Smooth muscle cell (in vitro differentiated cells): Measurements from ENCODE around the gene LCE4A. TPM values are rescaled to one million over a fixed set of nuclear protein-coding genes. Genes with fewer than 3 reads are reported as not detected.
"Not testable (repeated sequence)": the region's sequence is repeated elsewhere in the genome, so short reads cannot be mapped to it uniquely, and the experiment has no call there.

Source experiments
- DNase-seq: peaks from one replicate; lab custom pipeline; 2025; ENCODE audit not compliant: unreplicated experiment; lab: John Stamatoyannopoulos, UW
- H2AFZ ChIP-seq: fragments of 200-600 bp; sonication (generic); 2 replicates; pipeline ENCODE4 v1.6.0; 2016; ENCODE audit warnings: antibody characterized with exemption, low read depth, mild to moderate bottlenecking
- H3F3A ChIP-seq: fragments of 200-600 bp; sonication (generic); 2 replicates; pipeline ENCODE4 v1.6.0; 2017; ENCODE audit warnings: antibody characterized with exemption, low read depth
- H3K27ac ChIP-seq: fragments of 200-600 bp; sonication (generic); 2 replicates; pipeline ENCODE4 v1.5.1; 2016; ENCODE audit warnings: low read depth, mild to moderate bottlenecking
- H3K27me3 ChIP-seq: fragments of 200-600 bp; sonication (generic); 2 replicates; pipeline ENCODE4 v1.6.1; 2016; ENCODE audit warnings: low read depth, mild to moderate bottlenecking
- H3K36me3 ChIP-seq: fragments of 200-600 bp; sonication (generic); 2 replicates; pipeline ENCODE4 v1.5.1; 2016; ENCODE audit warnings: low read depth
- H3K4me1 ChIP-seq: fragments of 200-600 bp; sonication (generic); 2 replicates; pipeline ENCODE4 v1.5.1; 2016; ENCODE audit warnings: low read depth
- H3K4me2 ChIP-seq: fragments of 200-600 bp; sonication (generic); 2 replicates; pipeline ENCODE4 v1.6.0; 2016; ENCODE audit warnings: mild to moderate bottlenecking
- H3K4me3 ChIP-seq: fragments of 200-600 bp; sonication (generic); 2 replicates; pipeline ENCODE4 v1.5.1; 2016; ENCODE audit warnings: mild to moderate bottlenecking
- H3K79me2 ChIP-seq: fragments of 200-600 bp; sonication (generic); 2 replicates; pipeline ENCODE4 v1.6.0; 2016; ENCODE audit warnings: low read depth, mild to moderate bottlenecking
- H3K9ac ChIP-seq: fragments of 200-600 bp; sonication (generic); 2 replicates; pipeline ENCODE4 v1.6.0; 2016; ENCODE audit warnings: low read depth
- H3K9me3 ChIP-seq: fragments of 200-600 bp; sonication (generic); replicated peaks from 2 replicates; pipeline ENCODE4 v1.5.1; 2016; ENCODE audit warnings: low read depth
- H4K20me1 ChIP-seq: fragments of 200-600 bp; sonication (generic); 2 replicates; pipeline ENCODE4 v1.6.0; 2016; ENCODE audit warnings: low read depth
- WGBS: methylation state at CpG from one replicate; pipeline ENCODE4 v1.1.7; 2016; ENCODE audit warnings: low lambda C conversion rate; 5-methylcytosine and 5-hydroxymethylcytosine counted together
- polyA plus RNA-seq: library from polyadenylated mRNA; unstranded; fragments of >200 nt; fragmentation: Nextera tagmentation; extraction: Ambion mirVana; gene quantifications from 2 replicates; pipeline ENCODE4 v1.2.1, GENCODE V29; 2016
- total RNA-seq: library from RNA; depleted of rRNA; stranded (reverse); fragments of >200 nt; gene quantifications from 2 replicates; pipeline ENCODE4 v1.2.3, GENCODE V29; 2014
- TF ChIP-seq, protein P1 (sequence below): fragments of 200-600 bp; sonication (generic); IDR thresholded peaks from 2 replicates; pipeline ENCODE4 v1.5.1; 2017; ENCODE audit warnings: borderline replicate concordance, mild to moderate bottlenecking, antibody characterized with exemption; ENCODE audit not compliant: insufficient read depth, poor library complexity, severe bottlenecking

Gene LCE4A
- total and polyA plus RNA-seq, 2 experiments from 2014 or later: not detected

DNA sequence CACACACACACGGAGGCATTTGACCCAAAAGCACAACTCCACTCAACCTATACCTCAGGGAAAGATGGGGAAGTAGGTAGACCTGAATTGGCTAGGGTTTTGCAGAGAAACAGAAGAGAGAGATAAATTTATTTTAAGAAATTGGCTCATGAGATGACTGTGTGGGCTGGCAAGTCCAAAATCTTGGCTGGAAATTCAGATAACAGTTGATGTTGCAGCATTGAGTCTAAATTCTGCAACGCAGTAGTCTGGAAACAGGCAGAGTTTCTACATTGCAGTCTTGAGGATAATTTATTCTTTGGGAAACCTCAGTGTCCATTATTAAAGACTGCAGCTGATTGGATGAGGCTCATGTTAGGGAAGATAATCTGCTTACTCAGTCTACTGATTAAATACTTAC, 26.3 kb upstream of the LCE4A start:
- no peak for DNase-seq
- Histone ChIP-seq H2AFZ (no peak overlapping the region), H3K4me1 (no peaks in the 10 kb centered on the region), H3K4me3 (no peak overlapping the region), H3K4me2 (no peak overlapping the region), H3K36me3 (no peaks in the 10 kb centered on the region), H4K20me1 (no peaks in the 10 kb centered on the region), H3K27me3 (no peaks in the 10 kb centered on the region), H3F3A (no peaks in the 10 kb centered on the region), H3K79me2 (no peaks in the 10 kb centered on the region), H3K9me3 (peaks cover 4% of the 10 kb centered on the region), H3K9ac (no peak overlapping the region), H3K27ac (no peak overlapping the region)
- TF ChIP-seq, protein P1, sequence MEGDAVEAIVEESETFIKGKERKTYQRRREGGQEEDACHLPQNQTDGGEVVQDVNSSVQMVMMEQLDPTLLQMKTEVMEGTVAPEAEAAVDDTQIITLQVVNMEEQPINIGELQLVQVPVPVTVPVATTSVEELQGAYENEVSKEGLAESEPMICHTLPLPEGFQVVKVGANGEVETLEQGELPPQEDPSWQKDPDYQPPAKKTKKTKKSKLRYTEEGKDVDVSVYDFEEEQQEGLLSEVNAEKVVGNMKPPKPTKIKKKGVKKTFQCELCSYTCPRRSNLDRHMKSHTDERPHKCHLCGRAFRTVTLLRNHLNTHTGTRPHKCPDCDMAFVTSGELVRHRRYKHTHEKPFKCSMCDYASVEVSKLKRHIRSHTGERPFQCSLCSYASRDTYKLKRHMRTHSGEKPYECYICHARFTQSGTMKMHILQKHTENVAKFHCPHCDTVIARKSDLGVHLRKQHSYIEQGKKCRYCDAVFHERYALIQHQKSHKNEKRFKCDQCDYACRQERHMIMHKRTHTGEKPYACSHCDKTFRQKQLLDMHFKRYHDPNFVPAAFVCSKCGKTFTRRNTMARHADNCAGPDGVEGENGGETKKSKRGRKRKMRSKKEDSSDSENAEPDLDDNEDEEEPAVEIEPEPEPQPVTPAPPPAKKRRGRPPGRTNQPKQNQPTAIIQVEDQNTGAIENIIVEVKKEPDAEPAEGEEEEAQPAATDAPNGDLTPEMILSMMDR: no peak
- 38% methylated on average over 2 of the region's 2 CpGs for whole genome bisulfite sequencing

DNA sequence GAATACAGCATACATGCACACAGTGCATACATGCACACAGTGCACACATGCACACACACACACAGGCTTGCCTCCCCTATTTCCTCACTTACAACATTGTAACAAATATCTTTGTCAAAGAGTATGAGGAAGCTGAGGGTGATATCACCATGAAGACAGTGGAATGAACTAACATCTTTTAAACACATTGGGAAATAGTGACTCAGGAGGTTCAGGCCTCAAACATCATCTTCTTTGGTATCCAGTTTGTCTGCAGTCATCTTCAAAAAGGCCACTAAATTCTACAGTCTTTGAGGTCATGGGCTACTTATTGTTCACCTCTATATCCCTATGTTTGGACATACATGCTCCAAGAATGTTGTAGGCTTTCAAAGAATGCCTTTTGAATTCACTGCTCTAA, 24.1 kb upstream of the LCE4A start:
- no peak for DNase-seq
- no peaks in the 10 kb centered on the region for H3K36me3 ChIP-seq
- TF ChIP-seq, protein P1: no peak
- no peaks in the 10 kb centered on the region for H3K79me2 ChIP-seq
- H4K20me1 ChIP-seq: no peaks in the 10 kb centered on the region
- H3K27ac ChIP-seq: no peak overlapping the region
- H3K27me3 ChIP-seq: no peaks in the 10 kb centered on the region
- H3K9ac ChIP-seq: no peak overlapping the region
- no peaks in the 10 kb centered on the region for H3K9me3 ChIP-seq
- no peak overlapping the region for H3K4me3 ChIP-seq
- H3F3A ChIP-seq: no peaks in the 10 kb centered on the region
- no peaks in the 10 kb centered on the region for H3K4me1 ChIP-seq
- no peak overlapping the region for H2AFZ ChIP-seq
- no peak overlapping the region for H3K4me2 ChIP-seq

GRCh38 chr1:152685823-152686222, 22.1 kb upstream of the LCE4A start, which contains the start of gene LCE2B:
LCE2B (plus strand) TSS chr1:152686123; CDS start chr1:152686844, 721 bp downstream.
- H3K9me3 ChIP-seq, H3K79me2 ChIP-seq, DNase-seq, H3K4me3 ChIP-seq, H2AFZ ChIP-seq, H3K27me3 ChIP-seq, H3K9ac ChIP-seq, H3F3A ChIP-seq, H3K4me1 ChIP-seq, H3K27ac ChIP-seq, H3K4me2 ChIP-seq, H3K36me3 ChIP-seq, H4K20me1 ChIP-seq: not testable (repeated sequence)
- WGBS: 59% methylated on average over 4 of the region's 4 CpGs

- Histone ChIP-seq H3K9ac (no peak within 1 kb of the TSS), H3K4me2 (no peak within 1 kb of the TSS), H4K20me1 (no peaks in the 10 kb centered on the region), H3K36me3 (no peaks in the 10 kb centered on the region), H3K79me2 (no peaks in the 10 kb centered on the region), H3K4me3 (no peak within 1 kb of the TSS), H3K4me1 (no peaks in the 10 kb centered on the region), H2AFZ (no peak within 1 kb of the TSS), H3F3A (no peaks in the 10 kb centered on the region), H3K27ac (no peak within 1 kb of the TSS), H3K27me3 (no peaks in the 10 kb centered on the region), H3K9me3 (peaks cover 11% of the 10 kb centered on the region)
- WGBS: 50% methylated on average over 4 of the region's 4 CpGs
- TF ChIP-seq, protein P1: no peak
- DNase-seq: no peak
These were observed 10.0 kb upstream of the LCE4A start, which contains the start of gene LCE2A for GRCh38 chr1:152697701-152698600. LCE2A (plus strand) TSS chr1:152698345; CDS start chr1:152698902, 557 bp downstream.
